HepG2 (cell line): Measurements from ENCODE around the gene RASSF7. TPM values are rescaled to one million over a fixed set of nuclear protein-coding genes. Genes with fewer than 3 reads are reported as not detected.

Source experiments
- ATAC-seq: fragments of 200-7000 bp; cut with Tn5 transposase; 3 replicates; pipeline ENCODE4 v1.9.1; 2020; ENCODE audit warnings: mild to moderate bottlenecking, moderate library complexity
- BruUV-seq: library from RNA; stranded (reverse); fragments of 400-500 nt; replicated peaks from 2 replicates; lab custom pipeline; 2021; lab: Mats Ljungman, UMichigan
- CTCF ChIA-PET: fragments of 300-600 bp; formaldehyde crosslinking; extraction: SDS; loops from one replicate; lab custom pipeline; 2021; ENCODE audit warnings: low total read pairs, inconsistent platforms, low intra/inter-chr PET ratio; lab: Yijun Ruan, JAX
- POLR2A ChIA-PET: fragments of 350-600 bp; sonication (Branson Sonifier 250); formaldehyde crosslinking; loops from one replicate; lab custom pipeline; 2020; ENCODE audit warnings: antibody characterized with exemption, inconsistent platforms; lab: Yijun Ruan, JAX
- DNase-seq: peaks from one replicate; pipeline ENCODE4 v3.0.0-alpha.2; 2015; ENCODE audit warnings: low spot score
- FAIRE-seq: peaks from 3 replicates; lab custom pipeline; 2011; peaks lifted over from hg19 to GRCh38; lab: Jason Lieb, UNC
- H2AFZ ChIP-seq: one replicate; pipeline ENCODE4 v1.6.1; 2011; ENCODE audit warnings: low read length, inconsistent platforms
- H3K27ac ChIP-seq: fragments of 300-600 bp; 3 replicates; pipeline ENCODE4 v1.8.0; 2011; ENCODE audit warnings: mixed run types, mild to moderate bottlenecking, mixed read lengths, low read length, inconsistent platforms; ENCODE audit not compliant: insufficient read depth; ENCODE audit errors: extremely low read length
- H3K27me3 ChIP-seq, 2 experiments: fragments of 200-600 bp in 1 of 2; 2 replicates in 1 of 2; 3 replicates in 1 of 2; pipeline versions ENCODE4 v1.6.0 to v1.8.0; 2011; ENCODE audit warnings: low read length in 2 of 2, mild to moderate bottlenecking in 2 of 2, moderate library complexity in 2 of 2, inconsistent platforms in 1 of 2; ENCODE audit not compliant: insufficient read depth in 2 of 2, control insufficient read depth in 1 of 2
- H3K36me3 ChIP-seq, 2 experiments: fragments of 200-600 bp in 1 of 2; replicated peaks in 1 of 2; 2 replicates in 1 of 2; 3 replicates in 1 of 2; pipeline versions ENCODE4 v1.5.1 to v1.8.0; 2011; ENCODE audit warnings: low read length in 2 of 2, inconsistent platforms in 1 of 2; ENCODE audit not compliant: insufficient read depth in 2 of 2, control insufficient read depth in 1 of 2
- H3K4me1 ChIP-seq: 2 replicates; pipeline ENCODE4 v1.5.1; 2012; ENCODE audit warnings: low read length, inconsistent platforms; ENCODE audit not compliant: insufficient read depth
- H3K4me2 ChIP-seq: 2 replicates; pipeline ENCODE4 v1.6.0; 2011; ENCODE audit warnings: low read depth, low read length, inconsistent platforms
- H3K4me3 ChIP-seq, 3 experiments: fragments of 200-600 bp in 1 of 3; sonication (generic), shearing (Covaris generic) in 1 of 3; replicated peaks in 1 of 3; 2 replicates each; pipeline ENCODE4 v1.5.1; 2011 to 2016; ENCODE audit warnings: low read length in 3 of 3, inconsistent platforms in 2 of 3, low read depth in 2 of 3, mild to moderate bottlenecking in 2 of 3, control low read depth in 1 of 3, mixed read lengths in 1 of 3; ENCODE audit not compliant: insufficient read depth in 1 of 3
- H3K79me2 ChIP-seq: one replicate; pipeline ENCODE4 v1.6.1; 2011; ENCODE audit warnings: low read length, inconsistent platforms; ENCODE audit not compliant: insufficient read depth
- H3K9ac ChIP-seq: 2 replicates; pipeline ENCODE4 v1.6.0; 2011; ENCODE audit warnings: mild to moderate bottlenecking, low read depth, low read length, inconsistent platforms; ENCODE audit not compliant: insufficient read depth
- H3K9me3 ChIP-seq: 2 replicates; pipeline ENCODE4 v1.5.1; 2012; ENCODE audit warnings: mild to moderate bottlenecking, low read length
- H4K20me1 ChIP-seq: 2 replicates; pipeline ENCODE4 v1.6.0; 2011; ENCODE audit warnings: inconsistent platforms, mild to moderate bottlenecking, low read length, moderate library complexity; ENCODE audit not compliant: insufficient read depth
- AKNA ChIP-seq: sonication (generic); formaldehyde crosslinking; IDR thresholded peaks from 2 replicates; pipeline ENCODE4 v1.4.0; 2020; ENCODE audit warnings: missing genetic modification reagents, borderline replicate concordance
- GABPA ChIP-seq, 2 experiments: IDR thresholded peaks; 2 replicates each; pipeline ENCODE4 v1.6.1; 2011 to 2016; ENCODE audit warnings: low read depth in 2 of 2, low read length in 1 of 2, missing biosample characterization in 1 of 2, missing genetic modification characterization in 1 of 2
- GMEB1 ChIP-seq: sonication (generic); formaldehyde crosslinking; IDR thresholded peaks from 2 replicates; pipeline ENCODE4 v1.5.1; 2020; ENCODE audit warnings: missing genetic modification reagents, mild to moderate bottlenecking, borderline replicate concordance
- ISL2 ChIP-seq: sonication (generic); formaldehyde crosslinking; IDR thresholded peaks from 2 replicates; pipeline ENCODE4 v1.5.0; 2020; ENCODE audit warnings: missing genetic modification reagents
- MEIS2 ChIP-seq: sonication (generic); formaldehyde crosslinking; IDR thresholded peaks from 2 replicates; pipeline ENCODE4 v1.9.0; 2021; ENCODE audit warnings: mild to moderate bottlenecking, missing genetic modification reagents
- SALL2 ChIP-seq: sonication (generic); formaldehyde crosslinking; IDR thresholded peaks from 2 replicates; pipeline ENCODE4 v1.8.1; 2023; ENCODE audit warnings: mild to moderate bottlenecking, missing genetic modification reagents, inconsistent platforms
- ZFX ChIP-seq: sonication (generic); formaldehyde crosslinking; IDR thresholded peaks from 2 replicates; pipeline ENCODE4 v1.4.0; 2020; ENCODE audit warnings: mild to moderate bottlenecking, low read depth, missing genetic modification reagents, moderate library complexity
- ZNF331 ChIP-seq: sonication (generic); formaldehyde crosslinking; IDR thresholded peaks from 2 replicates; pipeline ENCODE4 v1.4.0; 2020; ENCODE audit warnings: missing genetic modification reagents
- ZNF432 ChIP-seq: sonication (generic); formaldehyde crosslinking; IDR thresholded peaks from 2 replicates; pipeline ENCODE4 v1.5.0; 2020; ENCODE audit warnings: missing genetic modification reagents, mild to moderate bottlenecking, borderline replicate concordance
- ZNF605 ChIP-seq: sonication (generic); formaldehyde crosslinking; IDR thresholded peaks from 2 replicates; pipeline ENCODE4 v1.8.0; 2022; ENCODE audit warnings: mild to moderate bottlenecking, missing genetic modification reagents
- ZNF747 ChIP-seq: sonication (generic); formaldehyde crosslinking; IDR thresholded peaks from 2 replicates; pipeline ENCODE4 v1.8.1; 2023; ENCODE audit warnings: missing genetic modification reagents, mild to moderate bottlenecking, borderline replicate concordance
- ZNF816 ChIP-seq: sonication (generic); formaldehyde crosslinking; IDR thresholded peaks from 2 replicates; pipeline ENCODE4 v1.8.0; 2022; ENCODE audit warnings: missing genetic modification reagents, mild to moderate bottlenecking, borderline replicate concordance
- WGBS: methylation state at CpG from one replicate; pipeline ENCODE4 v1.1.6; 2017; ENCODE audit warnings: low lambda C conversion rate; 5-methylcytosine and 5-hydroxymethylcytosine counted together
- in situ Hi-C: cut with HindIII; loops from 2 replicates; pipeline ENCODE4 v1.10.0; 2017; ENCODE audit warnings: low pct_unique_long_range_greater_than_20kb; ENCODE audit not compliant: extremely low pct_ligation_motif_present
- intact Hi-C: fragments of 100-400 bp; cut with micrococcal nuclease; formaldehyde crosslinking; loops from one replicate; pipeline ENCODE4 v1.10.0; 2022; ENCODE audit not compliant: unreplicated experiment
- polyA plus RNA-seq, 8 experiments: library from polyadenylated mRNA; depleted of rRNA in 3 of 8; stranded (reverse) in 7 of 8; unstranded in 1 of 8; fragments of >200 nt; fragmentation: Illumina TruSeq in 4 of 8; extraction: Trizol in 4 of 8; gene quantifications; 2 replicates each; pipeline versions ENCODE4 v1.2.1 to v1.2.3, GENCODE V29; 2011 to 2016; ENCODE audit warnings: low read depth in 4 of 8, missing spikeins in 1 of 8, mixed read lengths in 1 of 8; ENCODE audit not compliant: insufficient read depth in 1 of 8
- total RNA-seq, 5 experiments: library from RNA; depleted of rRNA; stranded (reverse); fragments of >200 nt; fragmentation: Illumina TruSeq; extraction: Trizol; gene quantifications; 2 replicates each; pipeline ENCODE4 v1.2.3, GENCODE V29; 2016; ENCODE audit warnings: low read depth in 1 of 5
- TF ChIP-seq, protein P1 (sequence below): sonication (generic); formaldehyde crosslinking; IDR thresholded peaks from 2 replicates; pipeline ENCODE4 v1.4.0; 2020; ENCODE audit warnings: missing genetic modification reagents
- TF ChIP-seq, protein P2 (sequence below): sonication (generic); formaldehyde crosslinking; conservative IDR thresholded peaks from 2 replicates; pipeline ENCODE4 v1.5.0; 2020; ENCODE audit warnings: missing genetic modification reagents

The RASSF7 gene
- total and polyA plus RNA-seq, 2 of the 13 experiments (the other 11 are each of a cell fraction or from before 2014, with no cell fraction given): 20.2 to 28.6 TPM

DNA sequence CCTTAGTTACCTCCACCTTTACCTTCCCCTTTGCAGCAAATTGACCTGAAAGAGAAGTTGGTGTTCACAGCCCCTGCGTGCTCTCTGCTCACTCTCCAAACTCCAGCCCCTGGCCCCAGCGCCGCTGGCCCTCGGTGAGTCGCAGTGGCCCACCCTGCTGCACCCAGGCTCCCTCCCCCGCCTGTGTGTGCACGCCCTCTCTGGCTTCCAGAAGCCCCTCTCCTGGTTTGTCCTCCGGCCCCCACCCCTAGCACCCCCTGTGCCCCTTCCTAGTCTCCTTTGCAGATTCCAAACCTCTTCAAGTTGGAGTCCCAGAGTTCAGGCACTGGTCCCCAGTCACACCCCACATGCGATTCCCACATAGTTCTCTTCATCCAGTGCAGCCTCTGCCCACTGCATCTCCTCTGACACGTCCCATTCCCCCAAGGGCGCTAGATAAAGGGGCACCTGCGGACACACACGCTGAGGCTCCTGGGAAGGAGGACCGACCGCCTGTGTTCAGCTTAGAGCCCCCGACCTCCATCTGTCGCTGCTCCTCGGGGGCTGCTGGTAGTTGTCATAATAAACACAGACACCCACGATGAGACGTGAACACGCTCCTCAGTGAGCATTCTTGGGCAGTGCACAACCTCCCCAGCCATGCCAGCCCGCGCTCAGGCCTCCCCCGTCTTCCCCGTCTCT is 14.0 kb downstream of the RASSF7 start:
- ATAC-seq (peak; percentile 5), FAIRE-seq (no peak), DNase-seq (no peak)
- BruUV-seq: no TSS peak
- H3K9me3 ChIP-seq: no peaks in the 10 kb centered on the region
- intact Hi-C loops: no loop called here
- peaks cover 0 to 3% of the 10 kb centered on the region in 2 experiments; a peak in 1 of 5 replicates for H3K36me3 ChIP-seq
- peak overlapping the region; percentile 61 for H3K9ac ChIP-seq
- POLR2A ChIA-PET: interaction anchor here (1.5 to 2.5 kb wide), 5 partner anchors 13 to 81 kb away, joined by 9 to 33 read pairs (median 27); partner anchors contain the start of gene LMNTD2
- H3K4me1 ChIP-seq: peaks cover 65% of the 10 kb centered on the region
- H3K4me2 ChIP-seq: peak overlapping the region; percentile 99
- H3K27ac ChIP-seq: no peak overlapping the region
- H4K20me1 ChIP-seq: peaks cover 29% of the 10 kb centered on the region
- CTCF ChIA-PET: no interaction called here
- H2AFZ ChIP-seq: no peak overlapping the region
- H3K27me3 ChIP-seq: no peaks in the 10 kb centered on the region; a peak in 2 of 5 replicates
- in situ Hi-C loops: no loop called here
- peak overlapping the region; percentile 61 to 80 (median 66) for H3K4me3 ChIP-seq
- WGBS: under 1% methylated on average over 15 of the region's 25 CpGs
- peaks cover 31% of the 10 kb centered on the region for H3K79me2 ChIP-seq
- TF ChIP-seq ZNF816 (no peak), ZFX (CRISPR knock-in tag) (peak; percentile 15; the same call in 1 of the 2 replicates), MEIS2 (CRISPR knock-in tag) (no peak), ZNF331 (CRISPR knock-in tag) (no peak), ZNF432 (CRISPR knock-in tag) (no peak), ZNF747 (CRISPR knock-in tag) (no peak), GMEB1 (CRISPR knock-in tag) (no peak), AKNA (no peak), GABPA (IDR thresholded peaks at IDR 0.05; ENCODE audit: low read depth, low read length) (no peak), GABPA (CRISPR knock-in tag; IDR thresholded peaks at IDR 0.05; ENCODE audit: low read depth) (no peak), SALL2 (no peak), ZNF605 (CRISPR knock-in tag) (0 out of 2 replicates have a peak, but pooled peaks have one; percentile 27), ISL2 (CRISPR knock-in tag) (no peak)
- TF ChIP-seq, protein P1, sequence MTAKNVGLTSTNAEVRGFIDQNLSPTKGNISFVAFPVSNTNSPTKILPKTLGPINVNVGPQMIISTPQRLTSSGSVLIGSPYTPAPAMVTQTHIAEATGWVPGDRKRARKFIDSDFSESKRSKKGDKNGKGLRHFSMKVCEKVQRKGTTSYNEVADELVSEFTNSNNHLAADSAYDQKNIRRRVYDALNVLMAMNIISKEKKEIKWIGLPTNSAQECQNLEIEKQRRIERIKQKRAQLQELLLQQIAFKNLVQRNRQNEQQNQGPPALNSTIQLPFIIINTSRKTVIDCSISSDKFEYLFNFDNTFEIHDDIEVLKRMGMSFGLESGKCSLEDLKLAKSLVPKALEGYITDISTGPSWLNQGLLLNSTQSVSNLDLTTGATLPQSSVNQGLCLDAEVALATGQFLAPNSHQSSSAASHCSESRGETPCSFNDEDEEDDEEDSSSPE (CRISPR knock-in tag): no peak
- TF ChIP-seq, protein P2, sequence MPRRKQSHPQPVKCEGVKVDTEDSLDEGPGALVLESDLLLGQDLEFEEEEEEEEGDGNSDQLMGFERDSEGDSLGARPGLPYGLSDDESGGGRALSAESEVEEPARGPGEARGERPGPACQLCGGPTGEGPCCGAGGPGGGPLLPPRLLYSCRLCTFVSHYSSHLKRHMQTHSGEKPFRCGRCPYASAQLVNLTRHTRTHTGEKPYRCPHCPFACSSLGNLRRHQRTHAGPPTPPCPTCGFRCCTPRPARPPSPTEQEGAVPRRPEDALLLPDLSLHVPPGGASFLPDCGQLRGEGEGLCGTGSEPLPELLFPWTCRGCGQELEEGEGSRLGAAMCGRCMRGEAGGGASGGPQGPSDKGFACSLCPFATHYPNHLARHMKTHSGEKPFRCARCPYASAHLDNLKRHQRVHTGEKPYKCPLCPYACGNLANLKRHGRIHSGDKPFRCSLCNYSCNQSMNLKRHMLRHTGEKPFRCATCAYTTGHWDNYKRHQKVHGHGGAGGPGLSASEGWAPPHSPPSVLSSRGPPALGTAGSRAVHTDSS (CRISPR knock-in tag): no peak
